Dermis microvascular lymphatic vessel endothelial cell (primary cell): ENCODE data around the gene UNC45A. TPM values are rescaled to one million over a fixed set of nuclear protein-coding genes. Genes with fewer than 3 reads are reported as not detected.
A peak's percentile ranks its signal among the peaks of the same experiment; 100 is the strongest.
"Not testable (repeated sequence)": the region's sequence is repeated elsewhere in the genome, so short reads cannot be mapped to it uniquely, and the experiment has no call there.

Experiments
- DNase-seq, 2 donors: peaks; one replicate each; pipeline versions ENCODE4 v3.0.0 to v3.0.0-alpha.2; 2010; ENCODE audit warnings: low read depth in 2 of 2
- total RNA-seq: library from RNA; depleted of rRNA; stranded (reverse); fragments of >200 nt; gene quantifications from 2 replicates; pipeline ENCODE4 v1.2.1, GENCODE V29; 2014

UNC45A gene, protein sequence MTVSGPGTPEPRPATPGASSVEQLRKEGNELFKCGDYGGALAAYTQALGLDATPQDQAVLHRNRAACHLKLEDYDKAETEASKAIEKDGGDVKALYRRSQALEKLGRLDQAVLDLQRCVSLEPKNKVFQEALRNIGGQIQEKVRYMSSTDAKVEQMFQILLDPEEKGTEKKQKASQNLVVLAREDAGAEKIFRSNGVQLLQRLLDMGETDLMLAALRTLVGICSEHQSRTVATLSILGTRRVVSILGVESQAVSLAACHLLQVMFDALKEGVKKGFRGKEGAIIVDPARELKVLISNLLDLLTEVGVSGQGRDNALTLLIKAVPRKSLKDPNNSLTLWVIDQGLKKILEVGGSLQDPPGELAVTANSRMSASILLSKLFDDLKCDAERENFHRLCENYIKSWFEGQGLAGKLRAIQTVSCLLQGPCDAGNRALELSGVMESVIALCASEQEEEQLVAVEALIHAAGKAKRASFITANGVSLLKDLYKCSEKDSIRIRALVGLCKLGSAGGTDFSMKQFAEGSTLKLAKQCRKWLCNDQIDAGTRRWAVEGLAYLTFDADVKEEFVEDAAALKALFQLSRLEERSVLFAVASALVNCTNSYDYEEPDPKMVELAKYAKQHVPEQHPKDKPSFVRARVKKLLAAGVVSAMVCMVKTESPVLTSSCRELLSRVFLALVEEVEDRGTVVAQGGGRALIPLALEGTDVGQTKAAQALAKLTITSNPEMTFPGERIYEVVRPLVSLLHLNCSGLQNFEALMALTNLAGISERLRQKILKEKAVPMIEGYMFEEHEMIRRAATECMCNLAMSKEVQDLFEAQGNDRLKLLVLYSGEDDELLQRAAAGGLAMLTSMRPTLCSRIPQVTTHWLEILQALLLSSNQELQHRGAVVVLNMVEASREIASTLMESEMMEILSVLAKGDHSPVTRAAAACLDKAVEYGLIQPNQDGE
- 96.8 and 112 TPM in 2 replicates for total RNA-seq

DNA sequence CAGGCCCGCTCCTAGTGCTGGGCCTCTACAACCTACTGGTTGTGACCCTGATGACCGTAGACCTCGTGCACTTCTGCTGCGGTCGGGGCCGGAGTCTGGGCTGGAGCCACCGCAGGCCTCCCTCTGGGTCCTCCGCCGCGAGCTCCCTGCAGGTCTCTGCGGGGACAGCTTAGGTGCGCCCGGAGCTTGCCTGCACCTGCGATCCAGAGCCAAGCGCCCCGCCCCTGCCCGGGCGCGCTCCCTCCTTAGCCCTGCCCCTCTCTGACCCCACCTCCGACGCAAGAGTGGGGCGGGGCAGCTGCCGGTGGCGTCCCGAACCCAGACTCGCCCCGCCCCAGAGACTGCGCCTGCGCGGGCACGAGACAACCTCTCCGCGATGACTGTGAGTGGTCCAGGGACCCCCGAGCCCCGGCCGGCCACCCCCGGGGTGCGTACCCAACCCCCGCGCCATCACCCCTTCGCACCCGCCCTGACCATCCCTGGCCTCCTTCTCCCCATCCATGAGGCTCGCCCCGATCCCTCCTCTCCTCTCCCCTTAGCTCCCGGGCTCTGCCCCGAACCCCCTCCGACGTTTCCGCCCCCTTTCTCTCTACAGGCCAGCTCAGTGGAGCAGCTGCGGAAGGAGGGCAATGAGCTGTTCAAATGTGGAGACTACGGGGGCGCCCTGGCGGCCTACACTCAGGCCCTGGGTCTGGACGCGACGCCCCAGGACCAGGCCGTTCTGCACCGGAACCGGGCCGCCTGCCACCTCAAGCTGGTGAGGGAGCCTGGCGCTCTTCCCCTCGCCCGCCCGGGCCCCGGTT lies at the start of gene UNC45A:
UNC45A (plus strand) TSS at position 337 of the 803 bp plus-strand sequence; CDS start at position 377, 40 bp downstream.
- DNase-seq, result peak; percentile 18 to 82

DNA sequence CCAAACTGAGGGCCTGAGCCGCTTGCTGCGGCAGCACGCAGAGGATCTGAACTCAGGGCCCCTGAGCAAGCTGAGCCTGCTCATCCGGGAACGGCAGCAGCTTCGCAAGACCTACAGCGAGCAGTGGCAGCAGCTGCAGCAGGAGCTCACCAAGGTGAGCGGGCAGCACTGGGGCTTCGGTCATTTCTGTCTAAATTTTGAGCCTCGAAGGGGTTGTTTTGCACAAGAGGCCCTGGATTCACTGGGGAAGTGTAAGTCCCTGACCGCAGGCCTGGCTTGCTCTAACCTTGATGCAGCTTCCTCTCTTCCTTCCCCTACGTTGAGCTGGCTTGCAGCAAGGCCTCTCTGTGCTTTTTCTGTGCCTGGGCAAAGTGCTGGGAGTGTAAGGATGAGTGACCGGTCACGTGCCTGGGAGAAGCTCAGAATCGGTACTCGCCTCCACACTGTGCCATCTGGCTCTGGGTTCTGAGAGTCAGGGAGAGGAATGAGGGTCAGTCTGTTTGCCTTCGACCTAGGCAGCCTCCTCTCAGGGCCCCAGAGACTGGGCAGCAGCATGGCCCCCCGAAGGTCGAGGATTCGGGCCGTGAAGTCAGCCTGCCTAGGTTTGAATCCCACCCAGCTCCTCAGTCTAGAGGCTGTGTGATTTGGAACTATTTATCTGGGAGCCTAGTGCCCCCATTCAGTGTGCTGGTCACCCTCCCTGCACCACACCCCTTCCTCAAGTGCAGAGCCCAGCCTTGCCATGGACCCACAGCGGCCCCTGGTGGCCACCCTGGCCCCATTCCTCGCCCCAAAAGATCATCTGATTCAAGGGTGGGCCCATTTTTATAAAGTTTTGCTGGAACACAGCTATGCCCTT lies 49.4 kb upstream of the UNC45A start:
- DNase-seq, result peak; percentile 43 to 74

DNA sequence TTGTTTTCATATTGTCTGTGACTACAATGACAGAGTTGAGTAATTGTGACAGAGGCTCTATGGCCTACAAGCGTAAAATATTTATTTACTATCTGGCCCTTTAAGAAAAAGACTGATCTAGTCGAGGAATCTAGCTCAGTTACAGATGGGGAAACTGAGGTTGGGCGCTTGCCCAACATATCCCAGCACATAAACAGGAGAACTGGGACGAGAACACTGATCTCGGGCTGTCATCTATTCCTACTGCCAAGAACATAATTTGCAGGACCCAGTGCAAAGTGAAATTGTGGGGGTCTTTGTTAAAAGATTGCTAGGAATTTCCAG lies 48.8 kb upstream of the UNC45A start:
- DNase-seq, result no peak

DNA sequence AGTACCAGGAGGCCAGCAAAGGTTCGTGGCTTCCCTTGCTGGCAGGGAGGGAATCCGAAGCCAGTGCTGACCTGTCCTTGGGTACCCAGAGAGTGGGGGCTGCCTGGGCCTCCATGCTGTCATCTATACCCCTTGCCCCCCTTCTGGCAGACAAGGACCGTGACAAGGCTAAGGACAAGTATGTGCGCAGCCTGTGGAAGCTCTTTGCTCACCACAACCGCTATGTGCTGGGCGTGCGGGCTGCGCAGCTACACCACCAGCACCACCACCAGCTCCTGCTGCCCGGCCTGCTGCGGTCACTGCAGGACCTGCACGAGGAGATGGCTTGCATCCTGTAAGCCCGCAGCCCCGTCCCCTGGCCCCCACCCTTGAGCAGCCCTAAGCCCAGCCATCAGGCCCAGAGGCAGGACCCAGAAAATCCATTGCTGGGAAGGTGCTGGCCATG lies 48.0 kb upstream of the UNC45A start:
- DNase-seq, result no peak

DNA sequence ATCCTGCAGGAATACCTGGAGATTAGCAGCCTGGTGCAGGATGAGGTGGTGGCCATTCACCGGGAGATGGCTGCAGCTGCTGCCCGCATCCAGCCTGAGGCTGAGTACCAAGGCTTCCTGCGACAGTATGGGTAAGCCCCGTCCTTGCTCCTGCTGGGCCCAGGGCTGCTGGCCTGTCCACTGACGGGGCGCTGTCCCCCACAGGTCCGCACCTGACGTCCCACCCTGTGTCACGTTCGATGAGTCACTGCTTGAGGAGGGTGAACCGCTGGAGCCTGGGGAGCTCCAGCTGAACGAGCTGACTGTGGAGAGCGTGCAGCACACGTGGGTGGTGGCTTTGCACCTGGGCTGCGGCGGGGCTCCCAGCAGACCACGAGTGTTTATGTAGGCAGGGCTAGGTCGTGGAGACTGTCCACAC lies 45.8 kb upstream of the UNC45A start:
- DNase-seq, result no peak

DNA sequence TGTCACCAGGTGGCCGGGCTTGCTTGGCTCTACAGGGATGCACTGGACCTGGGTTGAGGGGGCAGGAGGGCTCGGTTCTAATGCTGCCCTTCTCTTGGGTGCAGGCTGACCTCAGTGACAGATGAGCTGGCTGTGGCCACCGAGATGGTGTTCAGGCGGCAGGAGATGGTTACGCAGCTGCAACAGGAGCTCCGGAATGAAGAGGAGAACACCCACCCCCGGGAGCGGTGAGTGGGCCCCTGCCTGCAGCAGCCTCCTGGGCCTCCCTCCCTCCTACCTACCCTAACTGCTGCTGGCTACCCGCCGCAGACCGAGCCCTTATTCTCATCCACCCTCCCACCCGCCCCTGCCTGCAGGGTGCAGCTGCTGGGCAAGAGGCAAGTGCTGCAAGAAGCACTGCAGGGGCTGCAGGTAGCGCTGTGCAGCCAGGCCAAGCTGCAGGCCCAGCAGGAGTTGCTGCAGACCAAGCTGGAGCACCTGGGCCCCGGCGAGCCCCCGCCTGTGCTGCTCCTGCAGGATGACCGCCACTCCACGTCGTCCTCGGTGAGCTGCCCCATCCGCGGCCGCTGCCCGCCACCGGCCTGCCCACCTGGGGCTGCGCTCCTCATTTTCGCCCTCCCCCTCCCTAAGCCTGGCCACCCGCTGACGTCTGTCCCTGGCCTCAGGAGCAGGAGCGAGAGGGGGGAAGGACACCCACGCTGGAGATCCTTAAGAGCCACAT lies 45.2 kb upstream of the UNC45A start:
- DNase-seq, result no peak

DNA sequence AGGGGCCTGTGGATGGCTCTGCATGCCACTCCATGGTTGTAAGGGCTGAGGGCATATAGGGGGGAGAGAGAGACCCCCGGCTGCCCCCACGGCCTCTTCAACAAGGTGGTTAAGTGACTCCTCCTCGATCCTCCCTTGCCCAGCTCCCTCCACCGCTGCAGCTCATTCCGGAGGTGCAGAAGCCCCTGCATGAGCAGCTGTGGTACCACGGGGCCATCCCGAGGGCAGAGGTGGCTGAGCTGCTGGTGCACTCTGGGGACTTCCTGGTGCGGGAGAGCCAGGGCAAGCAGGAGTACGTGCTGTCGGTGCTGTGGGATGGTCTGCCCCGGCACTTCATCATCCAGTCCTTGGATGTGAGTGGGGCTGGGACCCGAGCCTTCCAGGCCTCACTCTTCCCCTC lies 44.2 kb upstream of the UNC45A start:
- DNase-seq, result no peak

DNA sequence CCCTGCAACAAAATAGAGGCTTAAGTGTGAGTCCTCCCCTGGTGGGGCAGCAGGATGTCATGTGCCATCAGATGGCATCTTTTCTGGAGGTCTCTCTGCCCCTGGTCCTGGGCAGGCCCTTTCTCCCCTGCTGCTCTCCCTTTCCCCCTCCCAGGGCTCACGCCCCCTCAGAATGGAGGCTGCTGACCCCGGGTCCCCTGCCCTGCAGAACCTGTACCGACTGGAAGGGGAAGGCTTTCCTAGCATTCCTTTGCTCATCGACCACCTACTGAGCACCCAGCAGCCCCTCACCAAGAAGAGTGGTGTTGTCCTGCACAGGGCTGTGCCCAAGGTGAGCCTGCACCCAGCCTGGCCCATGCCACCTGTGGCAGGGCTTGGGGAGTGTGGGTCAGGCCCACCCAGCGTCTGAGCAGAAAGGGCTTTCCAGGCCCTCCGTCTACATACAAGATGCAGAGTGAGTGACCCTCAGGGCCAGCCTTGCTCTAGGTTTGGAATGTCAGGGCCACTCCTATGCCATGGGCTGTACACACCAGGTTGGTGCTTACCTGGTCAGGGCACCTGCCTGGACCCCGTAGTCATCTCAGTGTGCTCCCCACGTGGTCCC lies 43.6 kb upstream of the UNC45A start:
- no peak for DNase-seq

DNA sequence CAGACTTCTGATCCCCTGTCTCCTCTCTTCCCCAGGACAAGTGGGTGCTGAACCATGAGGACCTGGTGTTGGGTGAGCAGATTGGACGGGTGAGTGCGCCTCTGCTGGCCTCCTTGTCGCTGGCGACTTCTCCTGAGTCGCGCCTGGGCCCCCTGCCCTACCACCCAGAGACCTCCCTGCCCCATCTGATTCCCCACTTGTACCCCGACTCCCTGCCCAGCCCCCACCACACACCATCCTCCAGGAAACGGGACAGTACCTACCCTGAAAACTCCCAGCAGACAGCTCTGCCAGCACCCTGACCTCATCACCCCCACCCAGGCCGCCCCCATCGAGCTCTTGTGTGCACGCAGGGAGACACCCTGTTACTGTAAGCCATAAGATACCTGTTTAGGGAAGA lies 43.1 kb upstream of the UNC45A start:
- DNase-seq, result no peak

DNA sequence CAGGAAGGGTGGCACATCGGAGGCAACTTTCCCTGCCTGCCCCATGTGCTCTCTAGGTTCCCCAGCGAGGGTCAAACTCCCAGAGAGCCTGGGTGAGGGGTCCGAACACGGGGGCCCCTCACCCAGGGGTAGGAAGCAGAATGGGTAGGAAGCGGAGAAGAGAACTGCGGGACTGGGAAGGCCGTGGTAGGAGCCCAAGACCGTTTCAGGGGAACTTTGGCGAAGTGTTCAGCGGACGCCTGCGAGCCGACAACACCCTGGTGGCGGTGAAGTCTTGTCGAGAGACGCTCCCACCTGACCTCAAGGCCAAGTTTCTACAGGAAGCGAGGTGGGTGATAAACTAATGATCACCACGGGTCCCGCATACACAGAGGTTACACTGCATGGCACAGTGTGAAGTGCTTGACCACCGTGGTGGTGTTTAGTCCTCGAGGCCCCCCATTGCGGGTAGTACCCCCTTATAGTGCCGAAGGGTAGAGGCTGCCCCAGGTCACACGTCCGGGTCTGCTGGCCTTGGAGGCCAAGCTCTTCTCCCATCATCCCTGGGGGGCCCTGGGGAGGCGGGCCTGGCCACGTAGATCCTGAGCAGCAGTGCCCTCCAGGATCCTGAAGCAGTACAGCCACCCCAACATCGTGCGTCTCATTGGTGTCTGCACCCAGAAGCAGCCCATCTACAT lies 42.4 kb upstream of the UNC45A start:
- DNase-seq, result no peak

DNA sequence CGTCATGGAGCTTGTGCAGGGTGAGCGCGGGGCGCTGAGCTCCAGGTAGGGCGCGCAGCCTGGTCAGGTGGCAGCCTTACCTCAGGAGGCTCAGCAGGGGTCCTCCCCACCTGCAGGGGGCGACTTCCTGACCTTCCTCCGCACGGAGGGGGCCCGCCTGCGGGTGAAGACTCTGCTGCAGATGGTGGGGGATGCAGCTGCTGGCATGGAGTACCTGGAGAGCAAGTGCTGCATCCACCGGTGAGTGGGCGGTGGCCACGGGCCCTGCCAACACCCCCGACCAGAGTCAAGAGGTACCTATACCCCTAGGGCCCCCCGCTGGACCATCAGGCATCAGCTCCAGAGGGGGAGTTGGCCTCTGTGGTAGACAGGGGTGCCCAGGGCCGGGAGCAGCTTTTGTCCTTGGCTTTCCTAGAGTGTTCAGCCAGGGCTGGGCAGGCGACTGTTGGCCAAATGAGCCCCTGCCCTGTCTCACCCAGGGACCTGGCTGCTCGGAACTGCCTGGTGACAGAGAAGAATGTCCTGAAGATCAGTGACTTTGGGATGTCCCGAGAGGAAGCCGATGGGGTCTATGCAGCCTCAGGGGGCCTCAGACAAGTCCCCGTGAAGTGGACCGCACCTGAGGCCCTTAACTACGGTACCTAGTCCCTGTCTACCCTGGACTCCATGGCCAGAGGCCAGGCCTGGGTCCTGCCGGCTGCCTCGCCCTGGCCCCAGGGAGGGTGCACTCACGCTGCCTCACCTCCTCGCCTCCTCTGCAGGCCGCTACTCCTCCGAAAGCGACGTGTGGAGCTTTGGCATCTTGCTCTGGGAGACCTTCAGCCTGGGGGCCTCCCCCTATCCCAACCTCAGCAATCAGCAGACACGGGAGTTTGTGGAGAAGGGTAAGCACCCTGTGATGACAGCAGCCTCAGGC lies 41.7 kb upstream of the UNC45A start:
- DNase-seq, result no peak

DNA sequence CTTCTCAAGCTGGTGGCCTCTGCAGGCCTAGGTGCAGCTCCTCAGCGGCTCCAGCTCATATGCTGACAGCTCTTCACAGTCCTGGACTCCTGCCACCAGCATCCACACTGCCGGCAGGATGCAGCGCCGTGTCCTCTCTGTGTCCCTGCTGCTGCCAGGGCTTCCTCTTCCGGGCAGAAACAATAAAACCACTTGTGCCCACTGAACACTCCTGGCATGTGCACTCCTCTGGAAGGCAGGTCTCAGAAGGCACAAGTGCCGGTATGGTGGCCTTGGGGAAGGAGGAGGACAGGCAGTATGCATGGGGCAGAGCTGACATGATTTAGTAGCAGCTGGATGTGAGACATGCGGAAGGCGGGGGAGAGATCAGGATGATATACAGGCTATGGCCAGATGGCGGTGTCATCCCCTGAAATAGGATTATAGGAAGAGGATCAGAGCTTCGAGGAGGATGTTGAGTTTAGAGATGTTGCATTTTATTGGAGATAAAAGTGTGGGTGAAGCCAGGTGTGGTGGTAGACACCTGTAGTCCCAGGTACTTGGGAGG lies 39.4 kb upstream of the UNC45A start:
- peak; percentile 53 to 56 for DNase-seq

DNA sequence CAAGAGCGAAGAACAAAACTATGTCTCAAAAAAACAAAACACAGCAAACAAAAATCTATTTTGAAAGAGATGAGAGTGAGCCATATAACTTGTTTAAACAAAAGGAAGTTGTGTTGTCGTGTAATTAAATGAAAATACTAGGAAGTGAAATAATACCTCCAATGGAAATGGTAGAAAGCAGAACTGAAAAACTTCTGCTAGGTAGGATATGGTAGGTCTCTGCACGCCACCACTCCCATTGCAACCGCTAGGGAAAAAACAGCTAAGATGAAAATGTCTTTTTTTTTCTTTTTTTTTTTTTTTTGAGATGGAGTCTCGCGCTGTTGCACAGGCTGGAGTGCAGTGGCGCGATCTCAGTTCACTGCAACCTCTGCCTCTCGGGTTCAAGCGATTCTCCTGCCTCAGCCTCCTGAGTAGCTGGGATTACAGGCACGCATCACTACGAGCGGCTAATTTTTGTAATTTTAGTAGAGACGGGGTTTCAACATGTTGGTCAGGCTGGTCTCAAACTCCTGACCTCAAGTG lies 37.9 kb upstream of the UNC45A start:
- DNase-seq, result not testable (repeated sequence)

DNA sequence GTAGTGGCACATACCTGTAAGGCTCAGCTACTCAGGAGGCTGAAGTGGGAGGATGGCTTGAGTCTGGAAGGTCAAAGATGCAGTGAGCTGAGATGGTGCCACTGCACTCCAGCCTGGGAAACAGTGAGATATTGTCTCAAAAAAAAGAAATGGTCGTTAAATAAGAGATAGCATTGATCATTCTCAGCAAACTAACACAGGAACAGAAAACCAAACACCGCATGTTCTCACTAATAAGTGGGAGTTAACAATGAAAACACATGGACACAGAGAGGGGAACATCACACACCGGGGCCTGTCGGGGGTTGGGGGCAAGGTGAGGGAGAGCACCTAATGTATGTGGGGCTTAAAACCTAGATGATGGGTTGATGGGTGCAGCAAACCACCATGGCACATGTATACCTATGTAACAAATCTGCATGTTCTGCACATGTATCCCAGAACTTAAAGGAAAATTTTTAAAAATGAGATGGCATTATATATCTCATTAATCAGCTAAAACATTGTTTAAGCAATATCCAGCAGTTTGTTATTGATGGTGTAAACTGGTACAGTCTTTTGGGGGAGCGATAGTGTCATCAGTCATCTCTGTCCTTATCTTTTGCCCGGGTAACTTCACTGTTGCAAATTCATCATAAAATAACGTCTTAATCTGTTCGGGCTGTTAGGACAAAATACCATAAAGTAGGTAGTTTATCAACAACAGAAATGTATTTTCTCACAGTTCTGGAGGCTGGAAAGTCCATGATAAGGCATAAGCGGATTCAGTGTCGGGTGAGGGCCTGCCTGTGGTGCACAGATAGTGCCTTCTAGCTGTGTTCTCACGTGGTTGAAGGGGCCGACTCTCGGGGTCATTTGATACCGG lies 33.7 kb upstream of the UNC45A start:
- DNase-seq, result peak in 1 of 2 donors; percentile 12

DNA sequence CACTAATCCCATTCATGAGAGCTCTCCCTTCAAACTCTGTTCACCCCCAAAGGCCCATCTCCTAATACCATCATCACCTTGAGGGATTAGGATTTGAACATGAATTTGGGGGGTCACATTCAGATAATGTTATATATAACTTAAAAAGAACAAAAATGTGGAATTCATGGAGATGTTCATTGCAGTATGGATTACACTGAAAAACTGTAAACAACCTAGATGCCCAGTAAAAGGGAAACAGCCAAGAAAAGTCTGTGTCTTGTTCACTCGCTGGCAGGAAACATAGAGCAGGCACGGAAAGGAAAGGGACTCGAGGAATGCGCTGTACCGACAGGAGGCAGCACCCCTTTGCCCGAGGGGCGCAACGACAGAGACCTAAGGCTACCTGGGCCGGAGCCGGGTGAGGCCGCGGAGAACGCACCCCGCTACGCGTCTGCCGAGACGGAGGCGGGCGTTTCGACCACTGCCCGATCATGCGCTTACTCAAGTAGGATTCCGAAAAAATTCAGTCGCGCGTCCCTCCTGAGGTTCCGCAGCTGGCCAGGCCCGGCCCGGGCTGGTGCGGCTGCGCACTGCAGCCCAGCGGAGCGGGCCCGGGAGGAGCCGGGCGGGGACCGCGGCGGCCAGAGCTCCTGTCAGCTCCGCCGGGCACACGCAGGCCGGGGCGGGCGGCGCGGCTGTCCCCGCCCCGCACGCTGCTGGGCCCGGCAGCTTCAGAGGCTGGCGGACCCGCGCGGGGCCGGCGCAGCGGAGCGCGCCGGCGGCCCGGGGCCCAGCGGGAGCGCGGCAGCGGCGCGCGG lies 32.8 kb upstream of the UNC45A start:
- peak; percentile 41 to 83 for DNase-seq
